Measurements from ENCODE around the gene GPX8.

Gene GPX8

GRCh38 chr5:55172051-55172899, 12.3 kb downstream of the GPX8 start:
- DNase-seq (ENCODE audit: low read depth, low spot score) = no peak

DNA sequence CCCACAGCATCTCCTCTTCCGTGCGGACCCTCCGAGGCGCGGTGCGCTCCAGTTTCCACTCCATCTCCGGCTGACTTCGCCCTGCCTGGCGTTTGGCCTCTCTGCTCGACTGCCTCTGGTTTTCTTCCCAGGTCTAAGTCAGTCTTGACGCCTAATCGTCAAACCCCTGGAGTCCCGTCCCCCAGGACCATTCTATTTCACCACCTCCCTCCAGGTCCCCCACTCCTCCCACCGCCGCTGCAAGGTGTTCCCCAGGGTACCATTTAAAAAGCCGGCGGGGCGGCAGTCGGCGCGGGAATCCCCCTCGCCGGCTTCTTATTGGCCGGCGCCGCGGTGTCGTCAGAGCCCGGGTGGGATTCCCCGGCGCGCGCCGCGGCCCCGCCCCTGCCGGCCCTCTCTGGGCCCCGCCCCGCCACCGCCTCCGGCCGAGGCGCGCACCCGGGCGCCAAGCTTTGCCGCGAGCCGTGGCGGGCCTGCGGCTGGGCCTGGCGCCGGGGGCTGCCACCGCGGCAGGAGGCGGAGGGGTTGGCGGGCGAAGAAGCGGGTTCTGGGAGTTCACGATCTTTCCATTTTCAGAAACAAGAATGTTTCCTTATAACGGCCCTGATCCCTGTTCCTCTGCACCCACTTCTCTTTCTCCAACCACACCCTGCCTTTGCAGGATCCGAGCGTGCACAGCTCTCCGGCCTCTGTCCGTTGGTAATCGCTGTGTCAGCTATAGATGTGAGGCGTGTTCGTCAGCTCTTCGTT, 13.1 kb downstream of the GPX8 start, which contains the start of gene CDC20B:
Gene CDC20B (minus strand): TSS at position 241 of the 750 bp plus-strand sequence. CDS start 177 bp downstream, at position 64.
- no peak for DNase-seq (ENCODE audit: low read depth, low spot score)

DNA sequence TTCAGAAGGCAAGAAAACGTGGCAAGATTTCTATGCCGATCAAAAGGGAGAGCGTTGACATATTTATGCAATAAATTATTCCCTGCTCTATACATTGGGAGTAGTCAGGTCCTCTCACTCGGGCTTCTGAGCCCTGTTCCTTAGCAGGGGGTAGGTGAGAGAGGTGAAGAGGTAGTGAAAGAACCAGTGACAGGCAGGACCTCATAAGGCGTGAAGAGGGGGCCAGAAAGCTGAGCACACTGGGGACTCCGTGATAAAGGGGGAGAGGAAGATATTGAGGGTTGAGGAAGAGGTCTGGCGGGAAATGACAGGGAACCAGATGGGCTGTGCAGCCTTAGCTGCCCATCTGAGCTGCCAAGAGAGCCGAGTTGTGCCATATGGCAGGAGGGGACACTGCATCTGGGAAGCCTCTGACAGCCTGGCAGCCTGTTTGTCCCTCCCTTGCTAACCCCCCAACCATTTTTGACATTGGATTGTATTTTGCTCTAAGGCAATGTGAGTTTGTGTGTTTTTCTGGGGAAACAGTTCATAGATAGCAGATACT, 13.8 kb downstream of the GPX8 start:
- no peak for DNase-seq (ENCODE audit: low read depth, low spot score)

GRCh38 chr5:55175781-55176175, 15.8 kb downstream of the GPX8 start:
- DNase-seq (ENCODE audit: low read depth, low spot score) = no peak

- DNase-seq (ENCODE audit: low read depth, low spot score) = no peak
Observed at GRCh38 chr5:55176176-55176818, 16.3 kb downstream of the GPX8 start.

DNA sequence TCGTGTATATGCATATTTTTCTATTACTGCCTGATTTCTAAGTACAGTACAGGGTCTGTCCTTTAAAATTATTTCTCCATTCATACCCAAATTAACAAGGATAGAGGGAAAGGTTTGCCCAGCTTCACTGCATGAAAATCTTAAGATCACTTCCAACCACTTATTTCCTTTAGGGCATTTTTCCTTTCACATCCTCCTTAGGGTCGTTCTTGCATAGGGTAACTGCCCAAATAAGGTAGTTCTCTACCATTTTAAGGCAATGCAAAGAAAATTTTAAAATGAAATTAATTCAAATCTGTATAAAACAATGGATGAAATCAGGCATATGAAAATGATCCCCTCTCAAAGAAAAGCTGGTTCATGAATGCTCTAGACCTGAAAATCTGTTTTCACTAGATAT, 17.1 kb downstream of the GPX8 start:
- DNase-seq (ENCODE audit: low read depth, low spot score) = no peak

GRCh38 chr5:55180016-55180415, 20.0 kb downstream of the GPX8 start:
- DNase-seq (ENCODE audit: low read depth, low spot score) = no peak

DNA sequence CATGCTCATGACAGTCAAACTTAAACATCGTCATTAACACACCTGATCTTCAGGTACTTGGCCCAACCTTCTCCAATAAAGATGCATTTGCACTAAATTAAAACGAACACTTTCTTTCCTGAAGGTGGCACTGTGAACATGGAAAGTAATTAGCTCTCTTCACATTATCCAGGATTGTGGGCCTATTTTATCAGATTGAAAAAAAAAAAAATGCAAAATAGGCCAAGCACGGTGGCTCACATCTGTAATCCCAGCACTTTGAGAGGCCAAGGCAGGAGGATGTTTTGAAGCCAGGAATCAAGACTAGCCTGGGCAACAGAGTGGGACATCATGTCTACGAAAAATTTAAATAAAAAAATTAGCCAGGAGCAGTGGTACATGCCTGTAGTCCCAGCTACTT, 27.4 kb downstream of the GPX8 start:
- DNase-seq (ENCODE audit: low read depth, low spot score) = no peak

DNA sequence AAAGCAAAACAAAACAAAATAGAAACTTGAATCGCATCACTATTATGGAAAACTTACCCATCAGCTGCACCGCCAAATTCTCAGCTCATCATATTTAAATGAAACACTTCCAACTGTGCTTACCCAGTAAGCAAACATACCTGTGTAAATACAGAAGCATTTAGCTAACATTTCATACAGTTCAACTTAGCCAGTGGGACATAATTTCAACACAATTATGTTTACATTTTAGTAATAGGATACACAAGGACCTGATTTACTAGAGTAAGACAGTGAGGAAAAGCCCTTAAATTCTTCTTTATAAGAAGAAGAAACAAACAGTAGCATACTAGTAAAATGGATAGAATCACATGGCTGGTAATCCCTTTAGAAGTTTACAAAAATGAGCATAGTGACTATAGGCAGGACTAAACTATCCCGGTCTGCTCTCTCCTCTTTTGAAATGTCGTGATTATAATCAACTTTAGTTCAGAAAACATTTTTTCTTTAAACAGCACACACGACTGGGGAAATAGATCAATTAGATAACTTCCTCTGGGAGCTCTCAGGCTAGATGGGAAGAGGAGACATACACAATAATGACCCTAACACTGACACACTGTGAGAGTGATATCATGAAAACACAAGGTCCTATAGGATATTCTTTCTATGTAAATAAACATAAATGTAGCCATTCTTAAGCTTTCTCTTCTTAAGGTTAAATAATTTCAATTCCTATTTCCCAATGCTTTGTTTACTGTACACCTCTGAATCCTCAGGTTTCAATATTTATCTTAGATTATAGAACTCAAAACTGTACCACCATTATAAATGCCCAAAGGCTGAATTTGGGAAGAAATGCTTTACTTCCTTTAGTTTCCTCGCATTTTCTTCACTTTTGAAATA, 28.9 kb downstream of the GPX8 start:
- DNase-seq (ENCODE audit: low read depth, low spot score) = no peak

DNA sequence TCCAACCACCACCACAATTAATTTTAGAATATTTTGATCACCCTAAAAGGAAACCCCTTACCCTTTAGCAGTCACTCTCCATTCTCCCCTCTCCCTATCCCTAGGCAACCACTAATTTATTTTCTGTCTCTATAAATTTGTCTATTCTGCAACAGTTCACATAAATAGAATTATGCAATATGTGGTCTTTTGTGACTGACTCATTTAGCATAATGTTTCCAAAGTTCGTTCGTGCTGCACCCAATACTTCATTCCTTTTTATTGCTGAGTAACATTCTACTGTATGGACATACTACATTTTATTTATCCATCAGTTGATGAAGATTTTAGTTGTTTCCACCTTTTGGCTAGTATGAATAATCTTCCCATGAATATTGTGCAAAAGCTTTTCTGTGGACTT, 31.2 kb downstream of the GPX8 start:
- DNase-seq (ENCODE audit: low read depth, low spot score) = no peak

GRCh38 chr5:55205001-55205400, 45.0 kb downstream of the GPX8 start:
- no peak for DNase-seq (ENCODE audit: low read depth, low spot score)

- no peak for DNase-seq (ENCODE audit: low read depth, low spot score)
Observed at GRCh38 chr5:55211184-55211874, 51.4 kb downstream of the GPX8 start.
